Retina (tissue), 1 donor: Measurements from ENCODE around the gene CBLL1.

Source experiments
- DNase-seq: peaks from one replicate; pipeline ENCODE4 v3.0.0-alpha.2; 2016

CBLL1 gene

DNA sequence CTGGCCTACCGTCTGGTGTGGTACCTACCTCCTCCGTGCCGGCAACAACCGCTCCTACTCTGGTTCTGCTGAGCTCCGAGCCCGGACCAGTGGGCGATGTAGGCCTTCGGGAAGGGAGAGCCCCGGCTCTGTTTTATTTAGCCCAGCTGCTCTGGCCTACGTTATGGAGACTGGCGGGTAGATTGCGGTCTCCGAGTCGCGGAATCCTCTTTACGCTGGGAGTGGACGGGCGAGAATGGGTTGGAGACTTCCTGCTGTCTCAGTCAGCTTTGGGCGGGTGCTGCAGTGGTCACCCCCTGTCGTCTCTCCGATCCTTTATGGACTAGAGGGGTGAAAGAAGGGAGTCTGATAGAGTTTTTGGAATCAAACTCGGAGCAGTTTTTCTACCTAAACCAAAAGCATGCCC is 406 bp downstream of the CBLL1 start:
- DNase-seq, result no peak

DNA sequence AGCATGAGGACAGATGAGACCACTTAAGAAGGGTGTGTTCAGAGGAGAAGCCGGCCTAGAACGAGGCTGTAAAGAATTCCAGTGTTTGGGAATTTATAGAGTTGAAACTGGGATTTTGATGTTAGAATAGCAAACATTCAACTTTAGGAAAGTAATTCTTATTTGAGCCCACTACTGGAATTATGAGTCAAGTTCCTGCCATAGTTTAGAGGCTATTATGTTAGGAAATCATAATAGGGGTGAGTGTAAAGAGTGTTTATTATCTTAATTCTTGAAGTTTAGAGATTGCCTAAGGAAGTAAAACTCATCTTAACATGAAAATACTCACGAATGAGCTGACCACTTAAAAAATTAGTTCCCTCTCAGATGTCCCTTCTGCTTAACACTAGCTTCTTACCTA is 2.1 kb downstream of the CBLL1 start:
- no peak for DNase-seq

DNA sequence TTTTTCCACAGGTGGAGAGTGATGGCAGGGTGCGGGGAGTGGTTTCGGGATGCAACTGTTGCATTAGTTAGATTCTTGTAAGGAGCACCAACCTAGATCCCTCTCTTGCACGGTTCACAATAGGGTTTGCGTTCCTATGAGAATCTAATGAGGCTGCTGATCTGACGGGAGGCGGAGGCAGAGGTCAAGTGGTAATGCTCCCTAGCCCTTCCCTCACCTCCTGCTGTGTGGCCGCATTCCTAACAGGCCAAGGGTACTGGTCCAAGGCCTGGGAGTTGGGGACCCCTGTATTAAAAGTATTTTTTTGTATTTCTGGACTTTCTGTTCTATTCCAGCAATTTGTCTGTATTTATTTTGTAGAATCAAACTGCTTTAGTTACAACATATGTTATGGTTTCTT is 7.2 kb downstream of the CBLL1 start:
- DNase-seq, result no peak

DNA sequence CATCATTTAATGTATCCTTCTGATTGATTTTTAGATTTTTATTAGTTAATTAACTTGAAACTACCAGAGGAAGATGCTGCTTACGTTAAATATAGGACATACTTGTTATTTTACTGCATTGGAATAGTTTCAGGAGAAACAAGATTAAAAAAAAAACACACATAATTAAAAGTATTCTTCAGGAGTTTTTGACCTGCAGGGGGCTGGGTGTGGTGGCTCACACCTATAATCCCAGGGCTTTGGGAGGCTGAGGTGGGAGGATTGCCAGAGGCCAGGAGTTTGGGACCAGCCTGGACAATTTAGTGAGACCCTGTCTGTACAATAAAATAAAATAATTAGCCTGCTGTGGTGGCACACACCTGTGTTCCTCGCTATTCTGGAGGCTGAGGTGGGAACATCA is 10.7 kb downstream of the CBLL1 start:
- DNase-seq, result no peak

DNA sequence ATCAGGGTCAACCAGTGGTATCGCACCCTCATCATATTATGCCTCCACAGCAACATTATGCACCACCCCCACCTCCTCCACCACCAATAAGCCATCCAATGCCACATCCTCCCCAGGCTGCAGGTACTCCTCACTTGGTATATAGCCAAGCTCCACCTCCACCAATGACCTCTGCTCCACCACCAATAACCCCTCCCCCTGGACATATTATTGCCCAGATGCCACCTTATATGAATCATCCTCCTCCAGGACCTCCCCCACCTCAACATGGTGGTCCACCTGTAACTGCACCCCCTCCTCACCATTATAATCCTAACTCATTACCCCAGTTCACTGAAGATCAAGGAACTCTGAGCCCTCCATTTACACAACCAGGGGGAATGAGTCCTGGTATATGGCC is 14.7 kb downstream of the CBLL1 start:
- no peak for DNase-seq

DNA sequence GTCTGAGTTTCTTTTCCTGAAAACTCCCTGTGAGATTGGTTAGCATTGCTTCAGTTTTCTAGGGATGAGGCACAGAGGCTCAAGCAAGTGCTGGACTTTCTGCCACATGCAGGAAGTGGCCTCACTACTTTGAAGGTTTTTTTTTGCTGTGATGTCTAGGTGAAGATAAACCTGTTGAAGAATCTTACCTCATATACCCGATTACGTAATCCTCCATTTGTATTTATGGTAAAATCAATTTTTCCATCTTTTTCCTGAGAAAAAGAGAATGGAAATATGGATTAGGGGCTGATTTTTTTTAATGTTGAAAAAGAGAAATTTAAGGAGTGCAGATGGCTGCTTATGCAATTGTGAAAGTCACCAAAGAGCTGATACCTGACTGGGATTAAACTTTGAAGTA is 23.4 kb downstream of the CBLL1 start:
- DNase-seq, result no peak

DNA sequence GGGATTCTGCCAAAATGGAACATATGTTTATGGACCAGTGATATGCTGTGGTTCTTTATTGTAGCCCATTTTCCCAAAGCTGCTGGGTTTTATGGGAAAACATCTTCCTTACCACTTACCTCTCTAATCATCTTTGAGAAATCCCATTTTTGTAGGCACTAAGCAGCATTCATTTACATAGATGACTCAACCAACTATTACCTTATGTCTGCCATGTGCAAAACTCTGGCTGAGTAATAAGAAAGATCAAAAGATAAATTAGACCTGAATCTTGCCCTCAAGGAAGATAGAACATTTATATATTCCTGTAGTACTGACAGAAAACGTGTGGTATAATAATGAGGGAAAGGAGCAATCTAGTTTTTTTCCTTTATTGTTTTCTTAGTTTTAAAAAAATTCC is 24.3 kb downstream of the CBLL1 start:
- DNase-seq, result no peak

DNA sequence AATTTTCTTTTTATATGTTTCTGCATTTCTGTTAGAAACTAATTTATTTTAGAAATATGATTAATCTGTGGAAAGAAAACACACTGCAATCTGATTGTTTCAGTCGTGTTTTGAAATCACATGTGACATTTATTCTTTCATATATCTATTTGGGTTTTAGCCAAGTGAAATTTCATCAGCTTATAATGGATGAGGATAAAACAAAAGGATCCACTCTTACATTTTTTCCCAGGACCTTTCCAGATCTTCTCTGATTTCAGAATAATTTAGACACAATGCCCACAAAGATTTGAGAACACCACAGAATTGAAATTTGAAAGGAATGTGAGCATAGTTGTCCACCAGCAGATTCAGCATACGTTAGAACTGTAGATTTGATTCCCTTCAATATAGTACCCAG is 29.1 kb downstream of the CBLL1 start:
- DNase-seq, result no peak

DNA sequence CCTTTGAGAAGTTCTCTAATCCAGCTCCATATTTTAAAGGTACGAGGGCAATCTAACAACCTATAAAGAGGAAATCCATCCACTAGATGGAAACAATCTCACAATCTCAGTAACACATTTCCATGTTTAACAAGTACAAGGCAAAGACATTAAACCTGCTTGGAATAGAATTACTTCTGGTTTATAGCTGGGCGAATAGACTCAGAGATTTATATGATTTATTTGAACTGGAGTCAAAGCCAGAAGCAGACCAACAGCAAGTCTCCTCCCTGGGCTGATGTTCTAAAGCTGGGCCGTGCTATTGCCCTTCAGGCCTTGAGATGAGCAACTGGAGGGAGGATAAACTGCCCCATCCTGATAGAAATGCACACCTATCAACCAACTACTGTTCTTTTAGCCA is 33.8 kb downstream of the CBLL1 start:
- DNase-seq, result no peak

DNA sequence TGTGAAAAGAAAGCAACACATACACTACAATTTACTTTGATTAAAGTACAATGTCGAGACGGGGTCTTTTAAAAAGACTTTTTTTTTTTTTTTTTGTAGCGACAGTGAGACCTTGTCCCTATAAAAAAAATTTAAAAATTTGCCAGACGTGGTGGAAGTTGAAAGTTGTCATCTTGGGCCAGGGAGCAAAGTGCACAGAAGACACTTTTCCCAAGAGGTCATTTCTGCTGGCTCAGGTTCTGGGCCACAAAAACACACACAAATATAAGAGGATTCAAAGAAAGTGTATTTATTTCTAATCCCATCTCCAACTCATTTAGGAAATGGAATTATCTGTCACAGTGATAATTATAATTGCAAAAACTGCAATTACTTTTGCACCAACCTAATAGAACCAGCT is 34.3 kb downstream of the CBLL1 start:
- DNase-seq, result no peak

DNA sequence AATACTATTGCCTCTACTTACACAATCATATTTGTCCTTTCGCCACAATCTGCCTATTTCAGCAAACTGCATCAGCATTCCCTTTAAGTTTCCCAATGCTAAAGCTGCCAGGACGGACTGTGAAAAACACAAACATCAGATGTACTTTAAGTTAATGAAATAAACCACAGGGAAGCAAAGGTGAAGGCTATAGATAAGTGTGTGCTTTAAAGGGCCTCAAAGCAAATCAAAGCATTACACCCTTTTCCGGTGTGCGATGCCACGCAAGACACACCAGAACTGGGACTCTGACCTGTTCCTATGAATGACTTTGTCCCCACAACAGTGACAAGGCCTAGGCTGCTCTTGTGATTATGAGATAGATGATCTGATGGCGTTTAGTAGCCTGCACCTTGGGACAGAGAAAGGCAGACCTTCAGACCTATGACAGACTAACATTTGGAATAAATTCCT is 35.7 kb downstream of the CBLL1 start:
- no peak for DNase-seq

DNA sequence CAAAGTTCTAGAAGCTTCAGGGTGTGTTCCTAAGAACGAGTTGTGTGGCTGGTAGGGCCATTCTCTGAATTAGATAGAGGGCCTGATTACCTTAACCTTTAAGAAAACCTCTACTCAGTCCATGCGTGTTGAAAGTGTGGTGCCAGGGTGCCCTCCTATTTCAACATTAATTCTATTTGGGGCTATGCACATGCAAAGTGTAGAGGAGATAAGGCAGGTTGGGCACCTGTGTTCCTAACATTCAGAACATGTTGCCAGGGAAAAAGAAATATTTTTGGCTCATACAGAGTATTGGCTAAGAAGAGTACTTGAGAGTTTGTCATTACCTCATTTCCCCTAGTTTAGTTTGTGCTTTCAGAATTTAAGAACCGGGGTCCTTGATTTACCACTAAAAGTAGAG is 38.4 kb downstream of the CBLL1 start:
- DNase-seq, result no peak

DNA sequence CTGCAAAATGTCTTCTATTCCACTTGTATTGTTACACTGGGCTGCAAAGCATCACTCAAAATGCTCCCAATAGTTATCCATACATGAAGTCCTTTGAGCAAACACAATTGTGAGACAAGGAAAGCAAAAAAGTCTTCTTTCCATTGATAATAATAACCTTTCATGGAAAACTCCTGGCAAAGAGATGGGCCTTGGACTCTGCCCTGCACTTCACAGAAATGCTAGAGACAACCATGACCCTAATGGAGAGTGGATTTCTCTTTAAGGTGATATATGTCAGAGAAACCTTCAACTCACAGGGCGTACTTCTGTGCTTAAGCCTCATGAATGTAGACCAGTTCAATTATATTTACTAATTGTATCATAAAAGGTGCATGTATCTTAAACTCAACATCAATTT is 39.7 kb downstream of the CBLL1 start:
- DNase-seq, result no peak

DNA sequence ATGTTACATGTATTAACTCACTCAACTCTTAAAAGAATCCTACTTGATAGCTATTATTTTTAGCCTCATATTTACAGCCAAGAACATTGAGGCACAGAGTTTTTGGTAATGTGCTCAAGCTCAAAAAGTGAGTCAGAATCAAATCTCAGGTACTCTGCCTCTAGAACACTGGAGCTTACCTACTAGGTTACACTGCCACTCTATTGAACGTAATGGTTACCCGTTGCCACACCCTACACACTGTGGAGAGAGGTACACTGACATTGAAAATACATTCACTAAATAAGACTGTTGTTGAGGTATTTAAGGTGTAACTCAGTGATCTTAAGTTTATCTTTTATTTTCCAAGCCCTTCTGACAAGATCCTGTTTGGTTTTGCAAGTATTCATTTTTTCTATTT is 41.2 kb downstream of the CBLL1 start:
- DNase-seq, result no peak

DNA sequence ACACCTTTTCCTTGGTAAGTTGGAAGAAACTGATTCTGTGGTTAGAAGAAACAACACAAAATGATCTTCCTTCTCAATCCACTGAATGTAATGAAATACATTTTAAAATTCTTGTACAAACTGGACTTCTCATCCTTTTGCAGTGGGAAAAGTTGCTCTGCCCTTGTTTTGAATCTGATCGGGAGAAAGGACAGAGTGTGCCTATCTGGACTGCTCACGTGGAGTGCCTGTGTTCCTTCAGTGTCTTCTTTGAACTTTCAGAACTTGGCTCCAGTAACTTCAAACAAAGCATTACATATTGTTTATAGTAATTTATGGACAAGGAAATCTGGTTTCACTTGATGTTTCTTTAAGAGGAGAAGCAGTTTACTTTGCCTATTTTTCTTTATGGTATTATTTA is 42.0 kb downstream of the CBLL1 start:
- no peak for DNase-seq

DNA sequence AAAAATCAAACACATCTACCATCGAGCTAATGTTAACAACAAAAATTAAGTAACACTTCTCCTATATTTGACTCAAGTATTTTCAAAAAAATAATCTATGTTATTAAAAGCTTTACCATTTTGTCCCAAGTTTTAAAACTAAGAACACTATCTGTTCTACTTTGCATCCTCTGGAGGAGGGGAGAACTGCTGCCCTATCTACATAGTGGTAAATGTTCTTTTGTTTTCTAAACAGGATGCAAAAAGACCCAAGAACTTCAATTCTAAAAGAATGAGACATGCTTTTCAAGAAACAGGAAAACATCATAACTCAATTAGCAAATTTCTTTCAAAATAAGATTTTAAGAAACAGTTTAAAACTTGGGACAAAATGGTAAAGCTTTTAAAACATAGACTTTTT is 44.3 kb downstream of the CBLL1 start:
- DNase-seq, result no peak

DNA sequence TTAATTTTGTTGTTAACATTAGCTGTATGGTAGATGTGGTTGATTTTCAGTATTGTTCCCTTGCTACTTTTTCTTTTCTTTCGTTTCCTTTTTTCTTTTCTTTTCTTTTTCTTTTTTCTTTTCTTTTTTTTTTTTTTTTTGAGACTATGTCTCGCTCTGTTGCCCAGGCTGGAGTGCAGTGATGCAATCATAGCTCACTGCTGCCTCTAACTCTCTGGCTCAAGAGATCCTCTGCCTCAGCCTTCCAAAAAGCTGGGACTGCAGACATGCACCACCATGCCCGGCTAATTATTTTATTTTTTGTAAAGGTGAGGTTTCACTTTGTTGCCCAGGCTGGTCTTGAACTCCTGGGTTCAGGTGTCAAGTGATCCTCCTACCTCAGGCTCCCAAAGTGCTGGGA is 44.7 kb downstream of the CBLL1 start:
- no peak for DNase-seq

DNA sequence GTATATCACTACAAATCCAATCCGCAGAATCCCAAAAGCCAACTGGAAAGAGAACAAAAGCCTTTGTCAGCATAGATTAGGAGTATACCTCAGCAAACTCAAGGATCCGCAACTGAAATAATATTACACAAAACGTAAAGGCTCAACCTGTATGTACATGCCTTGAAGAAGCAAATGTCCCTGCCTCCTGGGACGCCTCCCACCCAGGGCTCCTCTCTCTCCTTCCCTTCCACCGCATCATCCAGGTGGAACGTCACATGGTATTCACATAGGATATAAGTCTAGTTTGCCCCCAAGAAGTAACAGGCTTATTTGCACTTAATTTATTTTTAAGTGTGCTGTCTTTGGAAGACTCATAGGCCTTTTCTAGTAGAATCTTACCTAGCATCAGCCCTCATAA is 45.7 kb downstream of the CBLL1 start:
- DNase-seq, result no peak

DNA sequence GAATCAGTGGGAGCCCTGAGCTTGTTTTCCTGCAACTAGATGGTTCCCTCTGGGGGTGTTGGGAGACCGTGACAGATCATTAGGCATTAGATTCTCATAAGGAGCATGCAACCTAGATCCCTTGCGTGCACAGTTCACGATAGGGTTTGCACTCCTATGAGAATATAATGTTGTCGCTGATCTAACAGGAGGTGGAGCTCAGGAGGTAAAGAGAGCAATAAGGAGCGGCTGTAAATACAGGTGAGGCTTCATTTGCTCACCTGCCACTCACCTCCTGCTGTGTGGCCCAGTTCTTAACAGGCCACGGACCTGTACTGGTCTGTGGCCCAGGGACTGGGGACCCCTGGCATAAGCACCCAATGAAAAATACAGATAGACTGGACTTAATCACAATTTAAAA is 48.4 kb downstream of the CBLL1 start:
- no peak for DNase-seq

DNA sequence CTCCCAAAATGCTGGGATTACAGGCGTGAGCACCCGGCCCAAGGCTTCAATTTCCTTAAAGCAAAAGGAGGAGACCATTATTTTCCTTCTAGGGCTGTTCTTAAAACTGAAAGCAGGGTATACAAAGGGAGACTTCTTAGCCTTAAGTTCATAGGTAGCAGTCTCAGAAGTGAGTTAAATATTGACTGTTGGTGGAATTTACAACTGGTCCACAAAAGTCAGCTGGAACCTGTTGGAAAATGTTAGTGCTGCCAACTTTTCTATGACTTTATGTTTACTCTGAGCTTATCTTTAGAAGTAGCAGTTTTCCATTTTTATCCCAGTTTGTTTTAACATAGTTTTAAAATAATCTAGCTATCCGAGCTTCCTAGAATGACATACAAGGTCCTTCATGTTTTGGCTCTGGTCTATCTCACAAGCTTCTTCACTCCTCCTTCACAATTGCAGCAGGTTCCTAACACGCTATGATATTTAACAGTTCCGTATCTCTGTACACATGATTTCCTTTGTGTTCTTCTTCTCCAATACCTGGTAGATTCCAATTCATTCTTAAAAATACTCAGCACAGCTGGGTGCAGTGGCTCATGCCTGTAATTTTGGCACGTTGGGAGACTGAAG is 55.8 kb downstream of the CBLL1 start:
- DNase-seq, result no peak

DNA sequence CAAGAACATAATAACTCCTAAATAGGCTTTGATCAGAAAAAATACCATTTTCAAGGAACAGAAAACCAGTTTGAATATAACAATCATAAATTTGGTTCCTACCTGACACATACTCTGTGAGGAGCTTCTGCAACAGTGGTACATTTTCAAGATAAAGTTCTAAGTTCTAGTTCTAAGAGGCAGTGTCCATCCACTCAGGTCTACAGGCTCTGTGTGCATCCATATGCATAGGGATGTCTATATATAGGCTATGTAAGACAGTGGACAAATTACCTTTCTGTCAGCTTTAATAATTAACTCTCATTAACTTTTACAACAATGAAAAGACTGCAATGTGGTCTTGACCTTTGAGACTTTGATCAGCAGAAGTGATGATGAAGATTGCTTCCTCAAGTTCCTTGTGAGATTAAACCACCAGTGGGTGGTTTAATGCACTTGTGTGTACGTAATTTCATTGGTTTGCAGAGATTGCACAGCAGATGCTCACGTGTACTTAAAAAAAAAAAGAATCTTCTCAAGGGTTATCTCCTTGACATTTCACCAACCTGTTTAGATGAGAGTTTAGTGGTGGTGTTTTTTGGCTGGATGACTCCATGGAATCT is 59.2 kb downstream of the CBLL1 start, which contains the start of gene SLC26A3:
Gene SLC26A3 (minus strand): TSS at position 215 of the 602 bp plus-strand sequence. CDS start 8,714 bp downstream, outside the sequence.
- no peak for DNase-seq

DNA sequence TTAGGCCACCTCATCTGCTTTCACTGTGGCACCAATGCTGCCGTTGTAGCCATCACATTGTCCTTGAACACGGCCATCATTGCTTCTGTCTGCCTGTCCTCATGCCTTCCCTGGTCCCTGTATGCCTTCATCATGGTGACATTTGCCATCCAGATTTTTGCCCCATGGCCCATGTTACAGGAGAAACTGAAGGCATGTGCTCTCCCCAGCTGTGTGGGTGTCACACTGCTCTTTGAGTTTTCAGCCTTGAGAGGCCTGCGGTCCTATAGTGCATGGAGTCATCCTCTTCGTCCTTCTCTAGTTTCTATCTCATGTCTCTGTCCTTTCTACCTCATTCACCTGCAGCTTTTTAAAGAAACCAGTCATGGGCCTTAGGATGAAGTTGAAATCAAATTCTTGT is 65.2 kb downstream of the CBLL1 start:
- DNase-seq, result no peak

DNA sequence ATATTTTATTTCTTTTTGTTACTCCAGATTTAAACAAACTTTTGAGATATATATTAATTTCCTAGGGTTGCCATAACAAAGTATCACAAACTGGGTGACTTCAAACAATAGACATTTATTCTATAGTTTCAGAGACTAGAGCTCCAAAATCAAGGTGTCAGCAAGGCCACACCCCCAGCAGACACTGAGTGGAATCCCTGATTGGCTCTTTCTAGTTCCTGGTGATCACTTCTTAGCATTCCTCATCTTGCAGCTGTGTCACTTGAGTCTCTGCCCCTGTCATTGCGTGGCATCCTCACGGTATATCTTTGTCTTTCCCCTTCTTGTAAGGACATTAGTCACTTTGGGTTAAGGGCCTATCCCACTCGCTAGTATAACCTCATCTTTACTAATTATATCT is 66.7 kb downstream of the CBLL1 start:
- DNase-seq, result no peak
